COLO668 (cell line): ENCODE measurements around the gene RAD54L2.
A peak's percentile ranks its signal among the peaks of the same experiment; 100 is the strongest.
"Not testable (repeated sequence)": the region's sequence is repeated elsewhere in the genome, so short reads cannot be mapped to it uniquely, and the experiment has no call there.

Experiments used
- DNase-seq: peaks from one replicate; lab custom pipeline; 2025; ENCODE audit not compliant: unreplicated experiment; lab: John Stamatoyannopoulos, UW

The RAD54L2 gene

DNA sequence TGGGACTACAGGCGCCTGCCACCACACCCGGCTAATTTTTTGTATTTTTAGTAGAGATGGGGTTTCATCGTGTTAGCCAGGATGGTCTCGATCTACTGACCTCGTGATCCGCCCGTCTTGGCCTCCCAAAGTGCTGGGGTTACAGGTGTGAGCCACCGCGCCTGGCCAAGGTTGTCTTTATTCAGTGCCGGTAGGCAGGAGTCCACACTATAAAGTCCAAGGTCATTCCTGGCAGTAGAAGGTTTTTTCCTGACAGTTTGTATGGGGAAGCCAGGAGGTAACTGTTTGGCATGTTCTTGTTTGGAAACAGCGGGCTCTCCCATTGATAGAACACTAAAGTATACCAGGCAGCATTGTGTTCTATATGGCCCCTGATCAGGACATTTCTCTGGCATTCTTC is 4.1 kb downstream of the RAD54L2 start:
- DNase-seq: not testable (repeated sequence)

DNA sequence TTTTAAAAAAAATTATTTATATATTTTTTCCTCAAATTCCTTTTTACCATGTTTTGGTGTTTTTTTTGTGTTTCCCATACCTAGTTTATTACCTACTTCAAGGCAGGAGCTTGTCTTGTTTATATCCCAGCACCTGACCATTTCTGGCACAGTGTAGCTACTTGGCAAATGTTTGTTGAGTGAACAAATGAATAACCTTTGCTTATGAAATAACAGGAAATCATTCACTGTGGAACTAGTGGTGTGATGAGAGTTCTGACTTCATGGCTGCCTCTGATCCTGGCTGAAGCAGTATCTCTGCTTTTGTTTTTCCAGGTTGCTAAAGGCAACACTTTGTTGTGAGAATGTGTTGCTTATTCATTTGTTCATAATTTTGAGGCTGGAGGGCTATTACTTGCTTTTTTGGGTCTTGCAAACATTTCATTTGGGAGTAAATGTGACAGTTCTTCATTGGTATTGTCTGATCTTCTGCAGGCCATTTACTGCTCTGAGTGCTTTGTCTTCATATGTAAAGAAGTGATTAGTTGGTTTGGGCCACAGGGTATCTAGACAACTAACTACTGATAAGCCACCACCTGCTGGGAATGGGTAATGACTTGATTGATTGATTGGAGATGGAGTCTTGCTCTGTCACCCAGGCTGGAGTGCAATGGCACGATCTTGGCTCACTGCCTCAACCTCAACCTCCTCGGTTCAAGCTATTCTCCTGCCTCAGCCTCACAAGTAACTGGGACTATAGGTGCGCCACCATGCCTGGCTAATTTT is 5.7 kb downstream of the RAD54L2 start:
- no peak for DNase-seq

DNA sequence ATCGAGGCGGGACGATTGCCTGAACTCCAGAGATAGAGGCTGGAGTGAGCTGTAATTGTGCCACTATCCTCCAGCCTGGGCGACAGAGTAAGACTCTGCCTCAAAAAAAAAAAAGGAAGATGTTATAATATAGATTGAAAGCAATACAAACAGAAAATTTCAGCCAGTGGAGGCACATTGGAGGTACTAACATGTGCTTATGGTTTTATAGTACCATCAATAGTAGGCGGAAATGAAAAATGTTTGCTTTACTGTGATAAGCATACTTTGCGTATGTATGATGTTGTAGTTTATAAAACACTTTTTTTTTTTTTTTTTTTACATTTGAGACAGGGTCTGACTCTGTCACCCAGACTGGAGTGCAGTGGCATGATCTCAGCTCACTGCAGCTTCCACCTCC is 8.8 kb downstream of the RAD54L2 start:
- DNase-seq: no peak

DNA sequence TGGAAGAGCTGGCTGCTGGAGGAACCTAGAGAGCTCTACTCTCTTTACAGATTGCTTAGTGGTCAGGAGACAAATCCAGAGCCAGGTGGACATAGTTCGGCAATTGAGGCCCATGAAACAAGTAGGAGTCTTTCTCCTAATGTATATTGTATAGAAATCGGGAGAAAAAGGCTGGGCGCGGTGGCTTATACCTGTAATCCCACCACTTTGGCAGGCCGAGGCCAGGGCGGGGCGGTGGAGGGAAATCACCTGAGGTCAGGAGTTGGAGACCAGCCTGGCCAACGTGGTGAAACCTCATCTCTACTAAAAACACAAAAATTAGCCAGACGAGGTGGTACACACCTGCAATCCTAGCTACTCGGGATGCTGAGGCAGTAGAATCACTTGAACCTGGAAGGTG is 10.8 kb downstream of the RAD54L2 start:
- DNase-seq: no peak

DNA sequence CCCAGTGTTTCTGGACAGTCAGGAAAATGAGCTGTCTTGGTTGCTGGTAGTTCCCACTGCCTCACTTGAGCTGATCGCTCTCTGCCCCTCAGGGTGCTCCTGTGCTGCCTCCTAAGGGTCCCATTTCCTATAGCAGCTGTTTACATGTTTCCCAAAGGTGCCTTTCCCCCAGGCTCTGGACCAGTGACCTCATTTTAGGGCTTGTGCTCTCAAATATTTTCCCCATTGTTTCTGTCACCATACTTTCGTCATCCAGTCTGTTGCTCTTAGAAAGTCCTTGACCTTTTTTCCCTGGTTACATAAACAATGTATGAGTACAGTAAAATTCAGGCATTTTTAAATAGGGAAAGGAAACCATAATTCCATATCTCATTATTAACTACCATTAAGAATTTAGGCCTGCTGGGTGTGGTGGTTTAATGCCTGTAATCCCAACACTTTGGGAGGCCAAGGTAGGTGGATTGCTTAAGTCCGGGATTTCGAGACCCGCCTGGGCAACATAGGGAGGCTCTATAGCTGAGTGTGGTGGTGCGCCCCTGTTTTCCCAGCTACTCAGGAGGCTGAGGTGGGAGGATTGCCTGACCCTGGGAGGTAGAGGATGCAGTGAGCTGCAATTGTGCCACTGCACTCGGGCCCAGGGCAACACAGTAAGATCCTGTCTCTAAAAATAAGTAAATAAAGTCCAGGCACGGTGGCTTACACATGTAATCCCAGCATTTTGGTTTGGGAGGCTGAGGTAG is 11.7 kb downstream of the RAD54L2 start:
- DNase-seq: no peak

DNA sequence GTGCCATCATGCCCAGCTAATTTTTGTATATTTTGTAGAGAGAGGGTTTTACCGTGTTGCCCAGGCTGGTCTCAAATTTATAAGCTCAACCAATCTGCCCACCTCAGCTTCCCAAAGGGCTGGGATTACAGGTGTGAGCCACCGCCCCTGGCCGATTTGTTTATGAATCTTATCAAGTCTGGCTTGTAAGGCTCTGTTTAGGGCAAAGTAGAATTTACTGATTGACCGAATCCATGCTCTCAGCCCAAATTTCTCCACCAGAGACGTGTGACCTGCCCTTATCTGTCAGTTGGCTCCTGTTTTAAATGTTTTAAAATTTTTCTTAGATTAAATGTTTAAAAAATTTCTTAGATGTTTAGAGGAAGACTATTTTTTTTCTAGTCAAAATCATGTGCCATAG is 19.5 kb downstream of the RAD54L2 start:
- no peak for DNase-seq

DNA sequence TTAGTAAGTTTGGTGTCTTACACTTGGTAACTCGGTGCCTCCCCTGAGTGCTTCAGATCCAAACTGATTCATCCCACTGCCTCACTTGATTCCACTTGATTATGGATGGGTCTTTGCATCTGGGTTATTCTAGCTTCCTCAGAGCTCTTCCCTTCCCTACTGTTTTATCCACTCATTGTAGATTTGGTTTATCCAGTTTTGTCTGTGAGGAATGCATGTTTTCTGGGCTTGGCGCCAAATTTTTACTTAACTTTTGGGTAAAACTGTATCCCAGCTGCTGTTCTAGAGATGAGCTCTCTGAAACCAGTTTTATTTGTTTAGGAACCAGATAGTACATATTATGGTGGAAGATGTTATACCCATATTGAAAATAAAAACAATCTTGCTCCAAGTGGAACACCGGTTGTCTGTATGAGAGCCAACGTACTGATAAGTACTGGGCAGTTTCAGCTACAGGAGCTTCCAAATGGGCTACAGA is 20.9 kb downstream of the RAD54L2 start:
- DNase-seq: no peak

DNA sequence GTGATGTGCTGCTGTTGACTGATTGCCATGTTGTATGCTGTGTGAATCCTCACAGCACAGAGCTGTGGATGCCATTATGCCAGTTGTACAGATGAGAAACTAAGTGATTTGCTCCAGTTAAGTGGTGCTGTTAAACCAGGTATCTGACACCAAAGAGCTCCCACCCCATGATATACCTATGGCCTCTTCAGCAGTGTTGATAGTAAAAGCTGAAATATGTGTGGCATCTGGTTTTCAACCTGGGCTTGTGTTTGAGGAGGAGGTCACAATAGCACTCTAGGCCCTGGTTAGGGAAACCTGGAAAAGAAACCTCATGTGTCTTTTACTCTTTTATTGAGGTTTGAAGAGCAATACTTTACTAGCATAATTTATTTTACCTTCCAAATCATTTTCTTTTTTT is 21.4 kb downstream of the RAD54L2 start:
- no peak for DNase-seq

DNA sequence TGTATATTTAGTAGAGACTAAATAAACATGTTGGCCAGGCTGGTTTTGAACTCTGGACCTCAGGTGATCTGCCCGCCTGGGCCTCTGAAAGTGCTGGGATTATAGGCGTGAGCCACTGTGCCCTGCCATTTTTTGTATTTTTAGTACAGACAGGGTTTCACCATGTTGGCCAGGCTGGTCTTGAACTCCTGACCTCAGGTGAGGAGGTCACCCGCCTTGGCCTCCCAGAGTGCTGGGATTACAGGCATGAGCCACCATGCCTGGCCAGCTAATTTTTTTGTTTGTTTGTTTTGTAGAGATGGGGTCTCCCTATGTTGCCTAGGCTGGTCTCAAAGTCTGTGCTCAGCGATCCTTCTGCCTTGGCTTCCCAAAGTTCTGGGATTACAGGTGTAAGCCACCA is 23.9 kb downstream of the RAD54L2 start:
- DNase-seq: not testable (repeated sequence)

DNA sequence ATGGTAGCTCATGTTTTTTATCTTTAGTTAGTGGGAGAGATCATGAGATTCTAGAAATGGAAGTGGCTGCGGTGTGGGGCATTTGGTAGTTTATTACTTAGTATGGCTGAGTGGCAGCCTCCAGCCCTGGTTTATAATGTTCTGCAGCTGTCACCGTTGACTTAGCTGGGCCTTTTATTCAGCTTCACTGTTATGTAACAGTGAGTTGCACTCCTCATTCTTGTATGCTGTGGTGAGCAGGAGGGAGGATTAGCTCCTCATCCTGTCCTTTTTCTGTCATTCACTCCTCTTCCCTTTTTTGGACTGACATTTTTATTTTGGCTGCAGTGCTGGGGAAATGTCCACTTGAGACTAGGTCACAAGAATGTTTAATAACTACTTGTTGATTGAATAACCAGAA is 29.5 kb downstream of the RAD54L2 start:
- no peak for DNase-seq

DNA sequence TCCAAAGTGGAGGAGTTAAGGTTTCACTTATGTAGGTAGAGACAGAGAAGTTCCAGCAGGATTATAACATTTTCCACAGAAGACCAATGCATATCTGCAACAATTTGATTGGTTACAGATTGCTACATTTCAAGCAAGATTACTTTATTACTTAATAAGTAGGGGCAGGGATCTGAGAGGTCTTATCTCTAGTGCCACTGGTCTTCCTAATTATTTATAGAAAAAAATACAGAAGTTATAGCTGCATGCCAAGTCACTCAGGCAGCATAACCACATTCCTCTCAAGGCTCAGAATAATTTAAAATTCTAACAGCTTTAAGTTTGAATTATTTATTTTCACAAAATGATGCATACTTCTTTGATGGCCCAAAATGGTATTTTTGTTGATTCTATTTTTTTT is 30.5 kb downstream of the RAD54L2 start:
- DNase-seq: no peak

DNA sequence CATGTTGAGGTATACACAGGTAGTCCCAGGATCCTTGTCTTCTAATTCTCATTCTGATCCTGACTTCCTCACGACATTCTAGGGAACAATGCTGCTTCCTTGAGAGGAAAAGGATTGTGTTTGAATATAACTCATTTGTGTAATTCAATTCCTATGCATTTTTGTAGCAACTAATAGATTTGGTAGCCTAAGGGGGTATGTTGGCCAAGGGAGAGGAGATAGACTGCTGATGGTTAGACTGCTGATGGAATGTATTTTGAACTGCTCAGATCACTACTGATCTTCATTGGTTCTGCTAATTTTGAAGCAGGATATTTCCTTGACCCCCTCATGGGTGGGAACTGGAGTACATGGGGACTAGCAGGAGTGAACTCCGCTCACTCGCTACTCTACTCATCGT is 39.7 kb downstream of the RAD54L2 start:
- no peak for DNase-seq

DNA sequence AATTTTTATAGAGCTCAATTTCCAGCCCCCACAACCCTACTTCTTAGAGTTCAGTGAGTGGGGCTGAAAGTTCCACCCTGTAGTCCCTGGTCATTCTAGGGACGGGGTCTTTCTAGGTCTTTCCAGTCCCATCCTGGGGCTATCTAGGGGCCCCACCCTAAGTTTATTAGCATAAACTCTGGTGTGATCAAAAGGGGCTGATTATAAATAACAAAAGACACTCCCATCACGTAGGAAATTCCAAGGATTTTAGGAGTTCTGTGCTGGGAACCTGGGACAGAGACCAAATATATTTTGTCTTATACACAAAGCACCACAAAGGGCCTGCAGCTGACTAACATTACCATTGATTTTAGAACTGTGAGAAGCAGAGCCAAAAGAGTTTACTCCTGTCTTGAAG is 41.9 kb downstream of the RAD54L2 start:
- no peak for DNase-seq

DNA sequence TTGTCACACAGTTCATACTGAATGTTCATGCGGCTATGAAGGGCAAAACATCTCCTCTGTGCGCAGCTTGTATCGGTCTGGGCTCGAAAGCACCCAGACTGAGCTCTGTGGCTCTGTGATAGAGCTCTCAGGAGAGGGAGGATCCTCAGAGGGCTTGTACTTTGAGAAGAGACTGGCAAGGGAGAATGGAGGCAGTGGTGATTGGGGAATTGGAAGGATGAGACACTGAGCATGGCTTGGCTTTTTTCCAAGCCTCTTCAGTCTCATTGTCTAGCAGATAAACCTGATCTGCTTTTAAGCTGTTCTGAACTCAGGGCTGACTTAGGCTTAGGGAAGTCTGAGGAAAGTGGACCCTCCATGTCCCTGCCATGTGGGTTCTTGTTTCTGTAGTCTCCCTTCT is 43.0 kb downstream of the RAD54L2 start:
- DNase-seq: peak; percentile 20

DNA sequence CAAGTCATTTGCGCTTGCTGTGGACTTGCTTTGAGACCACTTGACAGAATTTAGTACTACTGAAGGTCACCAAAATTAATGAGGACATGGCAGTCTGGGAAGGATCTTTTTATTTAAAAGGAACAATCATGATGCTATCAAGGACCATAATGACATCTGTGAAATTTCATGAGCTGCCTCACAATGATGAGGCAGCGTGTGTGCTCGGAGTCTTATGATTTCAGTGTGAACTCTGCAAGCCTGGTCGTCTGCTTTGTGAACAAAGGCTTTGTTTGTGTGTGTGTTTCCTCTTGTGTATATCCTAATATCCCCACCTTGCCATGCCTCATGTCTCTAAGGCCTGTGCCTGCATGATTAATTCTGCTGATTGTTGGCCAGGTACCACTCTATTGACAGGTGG is 46.7 kb downstream of the RAD54L2 start:
- DNase-seq: no peak

DNA sequence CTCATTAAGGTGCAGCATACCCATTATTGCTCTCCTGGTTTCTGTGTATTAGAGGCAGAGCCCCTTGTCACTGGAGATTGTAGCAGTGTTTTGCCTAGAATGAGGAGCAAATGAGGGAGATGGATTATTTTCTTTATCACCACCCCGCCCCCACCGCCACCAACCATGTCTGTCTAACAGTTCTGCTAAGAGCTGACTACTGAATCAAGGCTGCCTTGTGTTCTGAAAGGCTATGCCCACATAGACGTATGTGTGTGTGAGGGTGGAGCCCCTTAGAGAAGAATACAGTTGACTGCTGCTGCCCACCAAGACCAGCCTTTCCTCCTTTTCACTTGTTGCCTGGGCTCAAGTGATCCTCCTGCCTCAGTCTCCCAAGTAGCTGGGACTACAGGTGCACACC is 47.4 kb downstream of the RAD54L2 start:
- DNase-seq: no peak
